HG02943 (cell line): ENCODE data around the gene MS4A14.
A peak's percentile ranks its signal among the peaks of the same experiment; 100 is the strongest.
"Not testable (repeated sequence)": the region's sequence is repeated elsewhere in the genome, so short reads cannot be mapped to it uniquely, and the experiment has no call there.

Experiments
- ATAC-seq: cut with Tn5 transposase; IDR thresholded peaks from one replicate; pipeline ENCODE4 v1.9.1; 2021; ENCODE audit warnings: mild to moderate bottlenecking, low read depth, moderate library complexity; ENCODE audit not compliant: unreplicated experiment

The MS4A14 gene

GRCh38 chr11:60396382-60396781 lies at the start of gene MS4A14:
Gene MS4A14 (plus strand): TSS chr11:60396459. CDS start chr11:60396579, 120 bp downstream.
- ATAC-seq, result no peak

- no peak for ATAC-seq
Measured at GRCh38 chr11:60347084-60347797, 49.0 kb upstream of the MS4A14 start.

- no peak for ATAC-seq
Measured at GRCh38 chr11:60348116-60348515, 48.1 kb upstream of the MS4A14 start.

GRCh38 chr11:60349990-60350389 lies 46.3 kb upstream of the MS4A14 start:
- ATAC-seq, result no peak

GRCh38 chr11:60357771-60358170 lies 38.5 kb upstream of the MS4A14 start:
- ATAC-seq, result no peak

- ATAC-seq, result no peak
Measured at GRCh38 chr11:60360621-60361020, 35.6 kb upstream of the MS4A14 start.

GRCh38 chr11:60362241-60362640 lies 34.0 kb upstream of the MS4A14 start:
- ATAC-seq, result no peak

- peak; percentile 65 for ATAC-seq
Measured at GRCh38 chr11:60363542-60364470, 32.5 kb upstream of the MS4A14 start.

- ATAC-seq, result not testable (repeated sequence)
Measured at GRCh38 chr11:60366262-60366904, 29.9 kb upstream of the MS4A14 start.

- peak; percentile 78 for ATAC-seq
Measured at GRCh38 chr11:60367009-60367408, 29.2 kb upstream of the MS4A14 start.

- ATAC-seq, result no peak
Measured at GRCh38 chr11:60367896-60368295, 28.4 kb upstream of the MS4A14 start.

GRCh38 chr11:60370252-60370810 lies 25.9 kb upstream of the MS4A14 start:
- ATAC-seq, result no peak

GRCh38 chr11:60370811-60371298 lies 25.4 kb upstream of the MS4A14 start:
- no peak for ATAC-seq

GRCh38 chr11:60371386-60371785 lies 24.9 kb upstream of the MS4A14 start:
- ATAC-seq, result no peak

- no peak for ATAC-seq
Measured at GRCh38 chr11:60371854-60372253, 24.4 kb upstream of the MS4A14 start.

- no peak for ATAC-seq
Measured at GRCh38 chr11:60372767-60373166, 23.5 kb upstream of the MS4A14 start.

GRCh38 chr11:60375316-60375715 lies 20.9 kb upstream of the MS4A14 start:
- ATAC-seq, result no peak

- no peak for ATAC-seq
Measured at GRCh38 chr11:60376601-60377000, 19.7 kb upstream of the MS4A14 start.

GRCh38 chr11:60377401-60378136 lies 18.7 kb upstream of the MS4A14 start:
- no peak for ATAC-seq

- ATAC-seq, result no peak
Measured at GRCh38 chr11:60378354-60378753, 17.9 kb upstream of the MS4A14 start, which contains the start of gene MS4A7. Gene MS4A7 (plus strand): TSS chr11:60378532. CDS start chr11:60383142, 4,610 bp downstream.
